Measurements from ENCODE around the gene MYF5.

DNA sequence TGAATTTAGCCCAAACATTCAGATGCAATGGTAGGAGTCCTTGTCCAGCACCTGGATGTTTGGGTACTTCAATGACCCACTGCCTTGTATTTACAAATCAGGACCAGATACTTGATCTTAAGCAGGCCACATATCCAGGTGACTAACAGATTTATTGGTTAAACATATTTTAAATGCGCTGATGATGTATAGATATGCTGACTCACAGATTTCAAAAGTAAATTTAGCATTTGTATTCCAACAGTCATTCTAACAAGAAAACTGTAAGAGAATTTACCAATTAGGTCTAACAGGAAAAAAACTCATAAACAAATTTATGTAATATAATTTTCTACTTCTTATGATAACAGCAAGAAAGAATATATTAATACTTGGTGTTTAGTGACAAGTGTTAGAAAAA is 38.7 kb upstream of the MYF5 start:
- TF ChIP-seq CTCF (IDR thresholded peaks at IDR 0.05) (no peak), POLR2AphosphoS5 (IDR thresholded peaks at IDR 0.05) (no peak)
